Stimulated activated CD4-positive, alpha-beta T cell treated with anti-CD3 and anti-CD28 coated beads, Interleukin-4, amount 100 ng/mL, for 48 hours (primary cell): ENCODE data around the gene DUSP3.
A peak's percentile ranks its signal among the peaks of the same experiment; 100 is the strongest.
"Not testable (repeated sequence)": the region's sequence is repeated elsewhere in the genome, so short reads cannot be mapped to it uniquely, and the experiment has no call there.

Experiments used
- DNase-seq, 2 donors: peaks; one replicate each; pipeline ENCODE4 v3.0.0-alpha.2; 2020; ENCODE audit warnings: low read depth in 2 of 2

Gene DUSP3

GRCh38 chr17:43801844-43802243 is 23.1 kb upstream of the DUSP3 start:
- no peak for DNase-seq

GRCh38 chr17:43800736-43801135 is 22.0 kb upstream of the DUSP3 start:
- DNase-seq: no peak

GRCh38 chr17:43799047-43799446 is 20.3 kb upstream of the DUSP3 start:
- DNase-seq: no peak

- not testable (repeated sequence) for DNase-seq
These were observed 19.2 kb upstream of the DUSP3 start for GRCh38 chr17:43798024-43798423.

- DNase-seq: not testable (repeated sequence)
These were observed 13.9 kb upstream of the DUSP3 start for GRCh38 chr17:43792668-43793067.

GRCh38 chr17:43791589-43791988 is 12.8 kb upstream of the DUSP3 start:
- DNase-seq: no peak

GRCh38 chr17:43790311-43790940 is 11.6 kb upstream of the DUSP3 start:
- DNase-seq: no peak

- no peak for DNase-seq
These were observed 10.7 kb upstream of the DUSP3 start for GRCh38 chr17:43789482-43789881.

- no peak for DNase-seq
These were observed 9.8 kb upstream of the DUSP3 start for GRCh38 chr17:43788540-43788939.

- no peak for DNase-seq
These were observed 9.0 kb upstream of the DUSP3 start for GRCh38 chr17:43787728-43788127.

GRCh38 chr17:43784628-43785101 is 5.9 kb upstream of the DUSP3 start:
- no peak for DNase-seq

GRCh38 chr17:43784068-43784467 is 5.3 kb upstream of the DUSP3 start:
- DNase-seq: no peak

GRCh38 chr17:43782913-43783680 is 4.3 kb upstream of the DUSP3 start:
- DNase-seq: no peak

- no peak for DNase-seq
These were observed 1.4 kb upstream of the DUSP3 start, which contains the start of gene CFAP97D1 for GRCh38 chr17:43780135-43780534. Gene CFAP97D1 (plus strand): TSS chr17:43780435. CDS start chr17:43780463, 28 bp downstream.

- peak in 1 of 2 donors; percentile 32 for DNase-seq
These were observed 658 bp upstream of the DUSP3 start for GRCh38 chr17:43779145-43780125.

GRCh38 chr17:43774304-43775250 is 4.2 kb downstream of the DUSP3 start:
- DNase-seq: no peak

- no peak for DNase-seq
These were observed 5.7 kb downstream of the DUSP3 start for GRCh38 chr17:43772877-43773648.

- no peak for DNase-seq
These were observed 7.3 kb downstream of the DUSP3 start for GRCh38 chr17:43771463-43771862.

- DNase-seq: no peak
These were observed 7.8 kb downstream of the DUSP3 start for GRCh38 chr17:43770957-43771356.

- no peak for DNase-seq
These were observed 8.9 kb downstream of the DUSP3 start for GRCh38 chr17:43769859-43770258.
